H1 (cell line): ENCODE measurements around the gene NRP2. TPM values are rescaled to one million over a fixed set of nuclear protein-coding genes. Genes with fewer than 3 reads are reported as not detected.

Experiments
- CTCF ChIA-PET: fragments of 300-600 bp; sonication (Branson Sonifier 250); formaldehyde crosslinking; loops from one replicate; lab custom pipeline; 2021; ENCODE audit not compliant: partially characterized antibody; lab: Charles Lee
- POLR2A ChIA-PET: fragments of 300-600 bp; sonication (Branson Sonifier 250); formaldehyde crosslinking; loops from one replicate; lab custom pipeline; 2021; ENCODE audit warnings: inconsistent platforms; ENCODE audit not compliant: partially characterized antibody; lab: Charles Lee
- DNase-seq, 2 experiments: peaks; one replicate each; pipeline versions ENCODE4 v3.0.0 to v3.0.0-alpha.2; 2010 to 2022; ENCODE audit warnings: low spot score in 2 of 2, low read depth in 1 of 2, mixed read lengths in 1 of 2
- FAIRE-seq: peaks from 2 replicates; lab custom pipeline; 2011; peaks lifted over from hg19 to GRCh38; lab: Jason Lieb, UNC
- H2AFZ ChIP-seq: 2 replicates; pipeline ENCODE4 v1.8.1; 2012; ENCODE audit warnings: low read length, inconsistent platforms
- H2AK5ac ChIP-seq: 2 replicates; pipeline ENCODE4 v1.6.1; 2013; ENCODE audit warnings: low read depth, low read length
- H2BK120ac ChIP-seq: replicated peaks from 2 replicates; pipeline ENCODE3; 2013; ENCODE audit warnings: low read depth, low read length, inconsistent platforms
- H2BK12ac ChIP-seq: 2 replicates; pipeline ENCODE4 v1.6.1; 2013; ENCODE audit warnings: low read depth, low read length
- H2BK15ac ChIP-seq: 2 replicates; pipeline ENCODE4 v1.6.1; 2013; ENCODE audit warnings: low read length
- H2BK20ac ChIP-seq: 2 replicates; pipeline ENCODE4 v1.6.1; 2013; ENCODE audit warnings: low read length
- H2BK5ac ChIP-seq: 2 replicates; pipeline ENCODE4 v1.6.1; 2013; ENCODE audit warnings: low read depth, low read length
- H3K14ac ChIP-seq: 2 replicates; pipeline ENCODE4 v1.6.1; 2013; ENCODE audit warnings: inconsistent platforms; ENCODE audit not compliant: insufficient read length
- H3K18ac ChIP-seq: 2 replicates; pipeline ENCODE4 v1.6.1; 2013; ENCODE audit warnings: low read length; ENCODE audit errors: extremely low read depth
- H3K23ac ChIP-seq: 2 replicates; pipeline ENCODE4 v1.6.1; 2013; ENCODE audit warnings: inconsistent platforms; ENCODE audit not compliant: insufficient read length
- H3K23me2 ChIP-seq: 2 replicates; pipeline ENCODE4 v1.6.1; 2013; ENCODE audit warnings: low read depth, low read length
- H3K27ac ChIP-seq: 2 replicates; pipeline ENCODE4 v1.6.1; 2011; ENCODE audit warnings: low read depth, low read length, inconsistent platforms
- H3K27me3 ChIP-seq, 4 experiments: replicated peaks in 1 of 4; 1 replicate in 1 of 4; 2 replicates in 3 of 4; pipeline versions ENCODE4 v1.6.1 to v1.8.1; 2011 to 2013; ENCODE audit warnings: low read length in 3 of 4, mild to moderate bottlenecking in 3 of 4, inconsistent platforms in 2 of 4, mixed read lengths in 2 of 4, moderate library complexity in 1 of 4; ENCODE audit not compliant: control insufficient read depth in 3 of 4, insufficient read depth in 3 of 4; ENCODE audit errors: extremely low read depth in 1 of 4
- H3K36me3 ChIP-seq, 4 experiments: 2 replicates each; pipeline versions ENCODE4 v1.6.1 to v1.8.1; 2011 to 2013; ENCODE audit warnings: mild to moderate bottlenecking in 4 of 4, low read length in 3 of 4, moderate library complexity in 2 of 4, control low read depth in 1 of 4, inconsistent platforms in 1 of 4; ENCODE audit not compliant: insufficient read depth in 4 of 4, control insufficient read depth in 2 of 4
- H3K4ac ChIP-seq: replicated peaks from 2 replicates; pipeline ENCODE3; 2013; ENCODE audit warnings: low read length, low read depth, mixed read lengths, inconsistent platforms; ENCODE audit not compliant: insufficient read length
- H3K4me1 ChIP-seq, 4 experiments: replicated peaks in 1 of 4; 1 replicate in 1 of 4; 2 replicates in 3 of 4; pipeline versions ENCODE4 v1.6.1 to v1.8.1; 2011 to 2013; ENCODE audit warnings: low read length in 3 of 4, inconsistent platforms in 2 of 4, mixed read lengths in 1 of 4; ENCODE audit not compliant: insufficient read depth in 4 of 4, control insufficient read depth in 3 of 4
- H3K4me2 ChIP-seq, 2 experiments: 2 replicates each; pipeline versions ENCODE4 v1.6.1 to v1.8.1; 2011 to 2013; ENCODE audit warnings: low read depth in 2 of 2, low read length in 2 of 2, control low read depth in 1 of 2, inconsistent platforms in 1 of 2, mild to moderate bottlenecking in 1 of 2; ENCODE audit not compliant: insufficient read depth in 1 of 2
- H3K4me3 ChIP-seq, 4 experiments: fragments of 200-600, 300-600 bp in 1 of 4; sonication (generic), shearing (Covaris generic), sonication (Bioruptor Twin) in 1 of 4; 2 replicates each; pipeline versions ENCODE4 v1.5.1 to v1.8.1; 2011 to 2016; ENCODE audit warnings: low read length in 4 of 4, low read depth in 3 of 4, control low read depth in 2 of 4, inconsistent platforms in 2 of 4, mild to moderate bottlenecking in 2 of 4, mixed read lengths in 1 of 4, moderate library complexity in 1 of 4; ENCODE audit not compliant: insufficient read depth in 2 of 4; ENCODE audit errors: extremely low read depth in 1 of 4
- H3K56ac ChIP-seq: replicated peaks from 2 replicates; pipeline ENCODE3; 2013; ENCODE audit warnings: low read depth, mild to moderate bottlenecking, mixed read lengths, low read length, inconsistent platforms; ENCODE audit not compliant: insufficient read length
- H3K79me1 ChIP-seq: 2 replicates; pipeline ENCODE4 v1.6.1; 2013; ENCODE audit warnings: low read depth, low read length, control low read depth
- H3K79me2 ChIP-seq, 2 experiments: 2 replicates each; pipeline versions ENCODE4 v1.6.1 to v1.8.1; 2012 to 2013; ENCODE audit warnings: low read length in 2 of 2, mild to moderate bottlenecking in 2 of 2, inconsistent platforms in 1 of 2; ENCODE audit not compliant: insufficient read depth in 2 of 2, control insufficient read depth in 1 of 2
- H3K9ac ChIP-seq, 4 experiments: replicated peaks in 1 of 4; 1 replicate in 1 of 4; 2 replicates in 3 of 4; pipeline versions ENCODE4 v1.6.1 to v1.8.1; 2011 to 2013; ENCODE audit warnings: low read depth in 3 of 4, low read length in 3 of 4, control low read depth in 2 of 4, mild to moderate bottlenecking in 2 of 4, moderate library complexity in 2 of 4, inconsistent platforms in 1 of 4; ENCODE audit errors: extremely low read depth in 1 of 4
- H3K9me3 ChIP-seq, 2 experiments: 2 replicates each; pipeline versions ENCODE4 v1.6.1 to v1.8.1; 2012 to 2013; ENCODE audit warnings: mild to moderate bottlenecking in 2 of 2, moderate library complexity in 2 of 2, control low read depth in 1 of 2, inconsistent platforms in 1 of 2, low read depth in 1 of 2, low read length in 1 of 2, mixed read lengths in 1 of 2; ENCODE audit not compliant: insufficient read depth in 2 of 2
- H4K20me1 ChIP-seq, 2 experiments: replicated peaks in 1 of 2; 2 replicates each; pipeline versions ENCODE3 to v1.8.1; 2011 to 2013; ENCODE audit warnings: inconsistent platforms in 2 of 2, low read length in 2 of 2, mild to moderate bottlenecking in 1 of 2; ENCODE audit not compliant: insufficient read depth in 2 of 2, control insufficient read depth in 1 of 2
- H4K5ac ChIP-seq: 2 replicates; pipeline ENCODE4 v1.6.1; 2013; ENCODE audit warnings: low read length, low read depth, mixed read lengths, inconsistent platforms; ENCODE audit not compliant: insufficient read length
- H4K8ac ChIP-seq: 2 replicates; pipeline ENCODE4 v1.8.0; 2013; ENCODE audit warnings: mild to moderate bottlenecking, moderate library complexity, low read length, inconsistent platforms; ENCODE audit not compliant: insufficient read depth; ENCODE audit errors: extremely low read depth
- H4K91ac ChIP-seq: replicated peaks from 2 replicates; pipeline ENCODE3; 2013; ENCODE audit warnings: low read length, mixed read lengths, inconsistent platforms; ENCODE audit not compliant: insufficient read length
- ATF2 ChIP-seq: IDR thresholded peaks from 2 replicates; pipeline ENCODE4 v1.6.1; 2012; ENCODE audit warnings: low read length, inconsistent platforms
- SRF ChIP-seq: IDR thresholded peaks from 2 replicates; pipeline ENCODE4 v1.6.1; 2011; ENCODE audit warnings: mild to moderate bottlenecking, low read depth, low read length, moderate library complexity
- TCF12 ChIP-seq: IDR thresholded peaks from 2 replicates; pipeline ENCODE4 v1.6.1; 2011; ENCODE audit warnings: low read depth, mild to moderate bottlenecking, low read length
- YY1 ChIP-seq: IDR thresholded peaks from 2 replicates; pipeline ENCODE4 v1.6.1; 2011; ENCODE audit warnings: low read depth, mild to moderate bottlenecking, low read length
- WGBS, 2 experiments: shearing (Covaris generic) in 1 of 2; methylation state at CpG; one replicate each; pipeline versions ENCODE4 v1.1.6 to v1.1.7; 2013 to 2015; ENCODE audit warnings: low lambda C conversion rate in 2 of 2, mixed read lengths in 2 of 2, inconsistent platforms in 1 of 2, low coverage in 1 of 2, missing lambda C conversion rate in 1 of 2; ENCODE audit not compliant: insufficient replicate concordance in 2 of 2, insufficient coverage in 1 of 2, insufficient read length in 1 of 2; ENCODE audit errors: extremely low coverage in 1 of 2, missing lambda C conversion rate in 1 of 2; 5-methylcytosine and 5-hydroxymethylcytosine counted together
- polyA plus RNA-seq, 7 experiments: library from polyadenylated mRNA; depleted of rRNA in 3 of 7; stranded (reverse) in 5 of 7; unstranded in 2 of 7; fragments of >200 nt in 5 of 7; fragments of 200-250 nt in 2 of 7; gene quantifications; 1 replicate in 5 of 7; 2 replicates in 1 of 7; 4 replicates in 1 of 7; pipeline versions ENCODE4 v1.2.1 to v1.2.3, GENCODE V29; 2011 to 2013; ENCODE audit warnings: missing spikeins in 2 of 7, mixed read lengths in 2 of 7
- total RNA-seq: library from RNA; stranded (reverse); fragmentation: NEBNext Ultra II Directional; extraction: Animal tissue kit (Norgen Biotek cat#: 25700); gene quantifications from 2 replicates; pipeline ENCODE4 v1.2.1, GENCODE V29; 2021

NRP2 gene
- total and polyA plus RNA-seq, 2 of the 8 experiments (the other 6 are each of a cell fraction or from before 2014, with no cell fraction given): 32.0 to 37.8 TPM

GRCh38 chr2:205837663-205838062 is 155.4 kb downstream of the NRP2 start:
- Histone ChIP-seq H3K27ac (no peak overlapping the region), H4K5ac (no peak overlapping the region), H2AFZ (no peak overlapping the region), H3K9ac (no peak overlapping the region), H2BK20ac (no peak overlapping the region), H2BK120ac (no peak overlapping the region), H3K23ac (no peak overlapping the region), H3K4me1 (peaks cover 0 to 8% (median 5%) of the 10 kb centered on the region in 4 experiments; a peak in 4 of 7 replicates), H3K9me3 (peaks cover 4 to 5% of the 10 kb centered on the region in 2 experiments; a peak in 3 of 4 replicates), H2BK5ac (no peak overlapping the region), H4K91ac (no peak overlapping the region), H3K79me1 (no peaks in the 10 kb centered on the region), H3K27me3 (no peaks in the 10 kb centered on the region), H3K56ac (no peak overlapping the region), H3K18ac (no peak overlapping the region), H3K23me2 (no peaks in the 10 kb centered on the region), H3K4me2 (no peak overlapping the region), H2BK15ac (no peak overlapping the region), H3K4ac (no peak overlapping the region), H3K79me2 (no peaks in the 10 kb centered on the region), H2AK5ac (no peak overlapping the region), H3K36me3 (no peaks in the 10 kb centered on the region), H4K20me1 (no peaks in the 10 kb centered on the region), H2BK12ac (no peak overlapping the region), H4K8ac (no peak overlapping the region), H3K4me3 (no peak overlapping the region), H3K14ac (no peak overlapping the region)
- CTCF ChIA-PET: interaction anchor here (1.7 to 5.3 kb wide), 2 partner anchors 63 to 88 kb away, joined by 5 to 30 read pairs; no protein-coding TSS in a partner anchor
- TF ChIP-seq ATF2: no peak
- no peak for TF ChIP-seq SRF
- TF ChIP-seq TCF12: no peak
- no peak for TF ChIP-seq YY1
- POLR2A ChIA-PET: interaction anchor here (1.3 kb wide), 1 partner anchor 14 kb away, joined by 4 read pairs; no protein-coding TSS in a partner anchor
- no peak for DNase-seq
- FAIRE-seq: no peak
- 81% methylated on average over 1 of the region's 1 CpG; no CpG with 5 or more reads in 1 of the 2 experiments for WGBS, 2 experiments
